HG03108 (cell line): ENCODE results near the gene SVIL.
"Not testable (repeated sequence)": the region's sequence is repeated elsewhere in the genome, so short reads cannot be mapped to it uniquely, and the experiment has no call there.

ENCODE experiments used
- ATAC-seq: cut with Tn5 transposase; IDR thresholded peaks from one replicate; pipeline ENCODE4 v1.9.1; 2021; ENCODE audit warnings: moderate library complexity; ENCODE audit not compliant: unreplicated experiment

SVIL gene

DNA sequence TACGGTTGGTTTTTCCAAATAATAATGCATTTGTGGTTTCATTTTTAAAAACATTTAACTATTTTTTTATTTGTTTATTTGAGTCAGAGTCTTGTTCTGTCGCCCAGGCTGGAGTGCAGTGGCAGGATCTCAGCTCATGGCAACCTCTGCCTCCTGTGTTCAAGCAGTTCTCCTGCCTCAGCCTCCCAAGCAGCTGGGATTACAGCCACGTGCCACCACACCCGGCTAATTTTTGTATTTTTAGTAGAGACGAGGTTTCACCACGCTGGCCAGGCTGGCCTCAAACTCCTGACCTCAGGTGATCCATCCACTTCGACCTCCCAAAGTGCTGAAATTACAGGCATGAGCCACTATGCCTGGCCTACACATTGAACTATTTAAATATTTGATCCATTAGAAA, 28.1 kb downstream of the SVIL start:
- not testable (repeated sequence) for ATAC-seq

DNA sequence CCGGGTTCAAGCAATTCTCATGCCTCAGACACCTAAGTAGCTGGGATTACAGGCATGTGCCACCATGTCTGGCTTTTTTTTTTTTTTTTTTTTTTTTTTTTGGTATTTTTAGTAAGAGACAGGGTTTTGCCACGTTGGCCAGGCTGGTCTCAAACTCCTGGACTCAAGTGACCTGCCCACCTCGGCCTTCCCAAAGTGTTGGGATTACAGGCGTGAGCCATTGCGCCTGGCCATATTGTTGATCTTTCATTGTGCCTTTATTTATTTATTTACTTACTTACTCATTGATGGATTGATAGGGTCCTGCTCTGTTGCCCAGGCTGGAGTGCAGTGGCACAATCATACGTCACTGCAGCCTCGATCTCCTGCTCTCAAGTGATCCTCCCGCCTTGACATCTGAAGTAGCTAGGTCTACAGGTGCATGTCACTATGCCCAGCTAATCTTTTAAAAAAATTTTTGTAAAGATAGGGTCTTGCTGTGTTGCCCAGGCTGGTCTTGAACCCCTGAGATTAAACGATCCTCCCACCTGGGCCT, 30.4 kb downstream of the SVIL start:
- no peak for ATAC-seq

GRCh38 chr10:29603223-29603896, 31.4 kb downstream of the SVIL start:
- ATAC-seq = no peak

DNA sequence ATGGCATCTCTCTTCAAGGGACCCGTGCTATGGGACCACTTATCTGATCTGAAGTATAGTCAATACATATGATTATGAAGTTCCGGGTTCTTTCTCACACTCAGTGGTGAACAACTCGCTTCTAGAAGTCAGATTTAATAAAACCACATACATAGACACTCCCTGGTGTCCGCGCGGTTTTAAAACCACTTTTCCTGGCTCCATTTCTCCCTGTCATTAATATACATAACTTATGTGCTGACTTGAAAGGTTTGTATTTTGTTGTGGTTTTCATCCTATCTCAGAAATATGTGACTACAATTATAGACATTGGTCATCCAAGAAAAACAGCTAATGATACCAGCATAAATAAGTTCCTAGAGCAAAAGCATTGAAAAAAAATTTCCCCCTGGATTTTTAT, 34.0 kb downstream of the SVIL start:
- ATAC-seq = no peak

DNA sequence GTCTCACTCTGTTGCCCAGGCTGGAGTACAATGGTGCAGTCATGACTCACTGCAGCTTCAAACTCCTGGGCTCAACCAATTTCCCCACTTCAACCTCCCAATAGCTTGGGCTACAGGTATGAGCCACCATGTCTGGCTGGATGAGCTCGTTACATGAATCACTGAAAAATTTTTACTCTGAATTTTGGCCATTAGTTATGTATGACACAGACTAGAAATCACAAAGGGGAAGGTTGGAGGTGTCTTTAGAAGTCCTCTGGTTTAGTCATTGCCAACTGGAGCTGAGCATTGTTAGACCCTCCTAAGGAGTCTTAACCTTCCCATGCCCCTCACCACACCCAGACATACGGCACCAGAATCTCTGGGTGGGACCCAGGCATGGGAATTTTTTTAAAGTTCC, 34.7 kb downstream of the SVIL start:
- no peak for ATAC-seq

- no peak for ATAC-seq
These were observed 35.9 kb downstream of the SVIL start for GRCh38 chr10:29598851-29599311.

DNA sequence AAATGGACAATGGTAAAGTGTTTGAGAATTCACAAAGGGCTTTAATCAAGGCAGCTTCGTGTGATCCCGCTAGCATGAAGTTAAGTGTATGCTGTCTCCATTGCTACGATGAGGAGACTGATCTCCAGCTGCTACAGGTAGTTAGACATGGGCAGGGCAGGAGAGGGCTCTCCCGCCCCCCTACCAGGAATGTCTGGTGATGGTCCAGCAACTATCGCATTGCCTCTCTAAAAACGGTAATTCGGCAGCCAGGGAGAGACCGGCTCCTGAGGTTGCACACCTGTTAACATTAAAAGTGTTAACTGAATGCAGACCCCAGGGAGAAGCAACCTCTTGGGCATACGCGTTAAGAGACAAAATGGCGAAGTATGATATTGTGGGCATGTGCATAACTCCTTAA, 37.9 kb downstream of the SVIL start:
- ATAC-seq = no peak

DNA sequence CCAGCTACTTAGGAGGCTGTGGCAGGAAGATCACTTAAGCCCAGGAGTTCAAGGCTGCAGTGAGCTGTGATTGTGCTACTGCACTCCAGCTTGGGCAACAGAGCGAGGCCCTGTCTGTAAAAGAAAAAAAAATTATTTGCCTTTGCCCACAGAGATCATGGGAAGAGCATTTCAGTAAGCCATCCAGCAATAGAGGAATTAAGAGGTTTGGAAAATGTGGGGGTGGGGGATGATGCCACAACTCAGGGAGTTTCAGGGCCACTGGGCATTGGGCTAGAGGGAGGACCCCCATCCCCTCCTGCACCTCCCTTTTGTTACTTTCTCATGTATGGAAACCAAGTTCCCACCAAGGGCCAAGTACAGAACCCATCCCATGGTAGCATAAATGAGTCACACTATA, 38.4 kb downstream of the SVIL start:
- no peak for ATAC-seq

DNA sequence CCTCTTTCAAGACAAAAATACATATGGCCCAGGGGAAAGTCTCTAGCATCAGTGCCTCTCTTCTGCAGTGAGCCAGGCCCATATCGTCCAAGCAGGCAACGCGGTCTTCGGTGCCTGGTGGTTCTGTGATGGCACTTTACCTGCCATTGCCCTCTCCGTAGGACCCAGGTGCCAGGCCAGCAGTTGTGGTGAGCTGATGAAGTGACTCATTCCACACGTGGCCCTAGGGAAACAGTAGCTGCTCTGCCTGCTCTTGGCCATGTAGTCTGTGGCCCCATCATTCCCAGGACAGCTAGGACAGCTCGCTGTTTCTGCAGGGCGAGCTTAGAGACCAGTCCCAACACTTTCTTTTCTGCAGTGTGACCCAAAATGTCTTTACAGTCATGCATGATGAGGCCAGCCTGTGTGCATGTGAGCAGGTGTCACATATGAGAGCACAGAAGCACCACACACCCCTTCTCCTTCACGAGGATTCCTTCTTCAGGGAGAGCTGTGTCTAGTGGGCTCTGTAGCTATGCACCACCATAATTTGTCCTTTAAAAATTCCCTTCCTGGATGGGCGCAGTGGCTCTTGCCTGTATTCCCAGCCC, 39.0 kb downstream of the SVIL start:
- no peak for ATAC-seq

DNA sequence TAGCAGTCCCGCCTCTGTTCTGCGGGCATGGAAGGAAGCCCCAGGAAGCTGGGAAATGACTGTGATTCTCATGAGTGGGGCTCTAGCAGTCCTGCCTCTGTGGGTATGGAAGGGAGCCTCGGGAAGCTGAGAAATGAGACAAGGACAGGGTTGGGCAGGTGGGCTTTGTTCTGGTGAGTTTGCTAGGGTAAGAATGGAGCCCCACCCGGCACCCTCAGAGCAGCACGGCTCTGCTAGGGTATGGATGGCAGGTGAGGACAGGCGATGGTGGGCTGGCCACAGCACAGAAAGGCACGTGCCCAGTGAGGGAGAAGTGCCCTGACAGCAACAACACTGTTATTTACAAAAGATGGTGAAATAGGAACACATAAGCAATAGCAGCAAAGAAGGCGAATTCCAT, 39.6 kb downstream of the SVIL start:
- no peak for ATAC-seq

DNA sequence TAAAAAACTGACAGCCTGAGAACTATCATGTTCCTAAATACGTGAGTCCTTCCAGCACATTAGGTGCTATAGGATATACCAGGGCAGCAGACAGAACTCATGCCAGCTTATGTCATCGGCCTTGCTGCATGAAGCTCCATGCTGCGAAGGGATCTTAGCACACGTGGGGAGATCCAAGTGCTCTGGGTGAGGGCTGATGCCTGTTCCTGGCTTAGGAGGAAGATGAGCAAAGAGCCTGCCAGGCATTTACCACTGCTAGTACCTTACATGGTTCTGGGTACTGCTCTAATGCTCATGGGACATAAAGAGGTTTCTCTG, 43.2 kb downstream of the SVIL start:
- ATAC-seq = no peak

DNA sequence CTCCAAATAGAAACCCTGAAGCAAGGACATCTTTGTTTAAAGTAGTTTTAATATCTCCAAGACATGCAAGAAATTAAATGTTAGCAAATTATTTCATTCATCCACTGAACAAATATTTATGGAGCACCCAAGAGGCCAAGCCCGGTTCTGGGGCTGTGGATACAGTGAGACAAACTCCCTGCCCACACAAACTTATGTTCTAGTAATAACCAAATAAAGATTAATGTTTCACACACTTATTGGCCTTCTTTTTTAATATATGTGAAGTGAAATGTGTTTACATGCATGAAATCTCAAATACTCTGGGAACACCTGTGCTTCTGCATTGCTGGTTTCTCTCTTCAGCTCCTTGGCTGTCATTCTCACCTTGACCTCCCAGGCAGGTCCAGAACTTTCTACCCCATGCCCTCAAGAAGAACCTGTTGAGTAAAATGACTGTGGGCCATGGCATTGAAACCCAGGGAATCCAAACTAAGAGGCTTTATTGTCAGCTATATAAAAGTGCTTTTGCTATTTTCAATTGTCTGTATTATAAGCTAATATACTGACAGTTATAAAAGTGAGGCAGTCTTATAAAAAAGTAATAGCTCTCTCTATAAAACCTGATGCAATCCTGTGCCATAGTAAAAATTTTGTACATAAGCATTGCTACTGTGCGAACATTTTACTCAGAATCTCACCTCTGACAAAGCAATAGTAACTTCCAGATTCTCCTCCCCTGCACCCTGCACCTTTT, 43.7 kb downstream of the SVIL start:
- no peak for ATAC-seq

GRCh38 chr10:29588629-29589421, 45.9 kb downstream of the SVIL start:
- no peak for ATAC-seq

DNA sequence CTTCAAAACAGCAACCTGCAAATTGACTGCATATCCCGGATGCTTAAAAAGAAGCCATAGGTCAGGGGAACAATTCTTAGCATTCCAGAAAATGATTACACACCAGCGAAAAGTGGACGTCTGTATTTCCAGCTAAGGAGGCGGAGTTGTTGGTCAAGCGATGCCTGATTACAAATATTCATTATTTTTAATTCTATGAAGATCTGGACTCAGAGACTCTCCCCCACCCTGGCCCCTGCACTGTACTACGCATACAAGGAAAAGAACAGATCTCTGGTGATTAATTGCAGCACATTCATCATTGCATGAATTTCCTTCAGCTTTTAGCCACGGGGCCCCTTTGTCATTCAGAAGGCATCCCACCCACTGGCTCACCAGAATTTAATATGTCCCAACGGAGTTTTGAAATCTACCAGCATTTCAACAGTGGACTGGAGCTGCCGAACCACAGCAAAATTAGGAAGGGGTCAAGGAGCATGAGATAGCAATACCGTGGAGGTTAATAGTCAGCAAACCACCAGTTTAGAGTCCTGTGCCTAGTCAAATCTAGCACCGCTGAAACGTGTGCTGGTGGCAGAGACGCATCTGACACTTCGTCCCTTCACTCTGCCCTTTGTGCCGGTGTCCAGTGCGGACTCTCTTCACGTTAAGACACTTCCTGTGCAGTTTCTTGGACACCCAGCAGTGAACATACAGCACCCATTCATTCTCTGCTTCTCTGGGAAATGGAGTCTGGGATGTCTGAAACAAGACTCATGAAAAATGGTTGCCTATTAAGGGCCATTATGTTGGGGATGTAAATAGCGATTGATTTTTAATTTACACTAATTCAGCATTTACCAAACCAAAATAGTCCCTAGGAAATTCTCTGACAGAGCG, 46.8 kb downstream of the SVIL start:
- not testable (repeated sequence) for ATAC-seq

GRCh38 chr10:29587102-29587749, 47.5 kb downstream of the SVIL start:
- not testable (repeated sequence) for ATAC-seq

DNA sequence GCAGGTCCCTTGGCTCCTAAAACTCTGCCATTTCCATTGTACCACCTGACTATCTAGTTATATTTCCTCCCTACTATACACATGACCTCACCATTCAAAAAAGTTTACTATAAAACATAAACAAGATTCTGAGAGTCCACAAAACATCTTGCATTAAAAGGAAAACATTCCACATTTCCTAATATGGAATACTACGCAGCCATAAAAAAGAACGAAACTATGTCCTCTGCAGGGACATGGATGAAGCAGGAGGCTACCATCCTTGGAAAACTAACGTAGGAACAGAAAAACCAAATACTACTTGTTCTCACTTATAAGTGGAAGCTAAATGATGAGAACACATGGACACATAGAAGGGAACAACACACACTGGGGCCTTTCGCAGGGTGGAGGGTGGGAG, 48.3 kb downstream of the SVIL start:
- no peak for ATAC-seq

- no peak for ATAC-seq
These were observed 49.2 kb downstream of the SVIL start for GRCh38 chr10:29585488-29585976.

DNA sequence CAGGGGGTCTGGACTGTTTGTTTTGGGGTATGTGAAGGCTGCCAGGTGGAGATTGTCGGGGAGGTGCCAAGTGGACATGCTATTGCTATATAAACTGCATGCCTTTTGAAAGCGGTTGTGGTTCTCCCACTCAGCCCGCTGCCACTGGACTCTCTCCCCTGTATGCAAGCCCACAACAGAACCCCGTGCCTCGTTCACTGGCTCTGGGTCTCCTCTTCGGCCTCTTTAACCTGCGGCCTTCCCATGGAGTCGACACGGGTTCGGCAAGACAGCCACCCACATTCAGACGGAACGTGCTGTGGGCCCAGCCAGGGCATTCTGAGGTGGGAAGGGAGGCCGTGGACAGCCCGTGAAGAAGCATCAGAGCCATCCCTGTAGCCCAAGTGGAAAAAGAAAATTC, 50.3 kb downstream of the SVIL start:
- ATAC-seq = no peak

DNA sequence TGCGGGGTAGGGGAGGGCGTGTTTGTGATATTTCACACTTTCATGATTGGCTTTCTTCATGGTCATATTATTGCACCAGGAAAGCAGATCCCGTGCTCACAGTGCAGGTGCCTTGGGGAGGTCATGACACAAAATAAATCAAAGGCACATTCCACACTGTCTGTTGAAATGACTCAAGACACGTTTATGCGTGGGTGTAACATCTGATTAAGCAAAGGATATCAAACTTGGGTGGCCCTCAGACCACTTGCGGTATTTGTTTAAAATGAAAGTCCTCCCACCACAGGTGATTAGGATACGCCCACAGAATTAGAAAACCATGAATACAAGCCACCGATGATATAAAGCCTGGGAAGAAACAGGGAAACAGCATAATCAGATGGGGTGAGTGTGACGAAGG, 51.1 kb downstream of the SVIL start:
- ATAC-seq = no peak

DNA sequence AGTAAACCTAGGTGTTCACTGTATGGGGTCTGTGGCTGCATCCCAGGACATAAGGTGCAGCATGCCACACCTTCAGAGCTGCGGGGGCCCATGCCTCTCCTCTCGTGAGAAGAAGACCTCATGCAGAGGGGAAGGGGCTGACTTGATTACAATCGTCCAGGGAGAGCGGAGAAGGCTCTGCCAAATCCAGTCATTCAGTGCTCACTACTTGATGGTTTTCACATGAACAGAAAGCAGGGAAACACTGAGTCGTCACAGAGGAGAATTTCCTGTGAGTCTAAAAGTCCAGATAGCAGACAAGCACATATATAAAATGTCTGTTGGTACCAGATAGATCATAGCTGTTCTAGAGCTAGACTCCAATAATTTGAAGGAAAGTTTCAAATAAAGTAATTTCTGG, 52.0 kb downstream of the SVIL start:
- not testable (repeated sequence) for ATAC-seq
